Subcutaneous abdominal adipose tissue (tissue), 5 donors: ENCODE results near the gene TK1.

Experiments
- H3K27ac ChIP-seq: one replicate; pipeline ENCODE4 v1.7.0; 2013; ENCODE audit warnings: low read depth, mild to moderate bottlenecking, inconsistent platforms, low read length, moderate library complexity
- H3K27me3 ChIP-seq, 5 donors: one replicate each; pipeline ENCODE4 v1.7.0; 2013; ENCODE audit warnings: low read length in 5 of 5, inconsistent platforms in 1 of 5; ENCODE audit not compliant: control insufficient read depth in 5 of 5, insufficient read depth in 4 of 5
- H3K36me3 ChIP-seq, 5 donors: one replicate each; pipeline ENCODE4 v1.7.0; 2013; ENCODE audit warnings: low read length in 5 of 5; ENCODE audit not compliant: control insufficient read depth in 5 of 5, insufficient read depth in 5 of 5
- H3K4me1 ChIP-seq, 5 donors: one replicate each; pipeline ENCODE4 v1.7.0; 2013; ENCODE audit warnings: low read length in 5 of 5, mild to moderate bottlenecking in 3 of 5, moderate library complexity in 1 of 5; ENCODE audit not compliant: control insufficient read depth in 5 of 5, insufficient read depth in 5 of 5
- H3K4me3 ChIP-seq, 5 donors: one replicate each; pipeline ENCODE4 v1.7.0; 2013; ENCODE audit warnings: low read length in 5 of 5, low read depth in 1 of 5
- H3K9ac ChIP-seq, 5 donors: one replicate each; pipeline ENCODE4 v1.7.0; 2013; ENCODE audit warnings: low read length in 5 of 5, mild to moderate bottlenecking in 4 of 5, moderate library complexity in 3 of 5
- H3K9me3 ChIP-seq, 5 donors: one replicate each; pipeline ENCODE4 v1.7.0; 2013; ENCODE audit warnings: low read length in 5 of 5; ENCODE audit not compliant: control insufficient read depth in 5 of 5
- donor health status: healthy.
- donor health status: healthy.
- donor health status: healthy.
- donor health status: healthy.
- donor health status: healthy.

The TK1 gene

GRCh38 chr17:78129351-78130089 lies 57.3 kb downstream of the TK1 start:
- Histone ChIP-seq H3K4me3 (peak overlapping the region in 2 of 5 donors; percentile 77 to 81), H3K9ac (no peak overlapping the region), H3K27ac (peak overlapping the region; percentile 46), H3K27me3 (peaks cover 0 to 12% (median 0%) of the 10 kb centered on the region in 5 donors), H3K4me1 (peaks cover 12 to 93% (median 83%) of the 10 kb centered on the region in 5 donors), H3K9me3 (no peaks in the 10 kb centered on the region), H3K36me3 (peaks cover 0 to 18% (median 6%) of the 10 kb centered on the region in 5 donors)

DNA sequence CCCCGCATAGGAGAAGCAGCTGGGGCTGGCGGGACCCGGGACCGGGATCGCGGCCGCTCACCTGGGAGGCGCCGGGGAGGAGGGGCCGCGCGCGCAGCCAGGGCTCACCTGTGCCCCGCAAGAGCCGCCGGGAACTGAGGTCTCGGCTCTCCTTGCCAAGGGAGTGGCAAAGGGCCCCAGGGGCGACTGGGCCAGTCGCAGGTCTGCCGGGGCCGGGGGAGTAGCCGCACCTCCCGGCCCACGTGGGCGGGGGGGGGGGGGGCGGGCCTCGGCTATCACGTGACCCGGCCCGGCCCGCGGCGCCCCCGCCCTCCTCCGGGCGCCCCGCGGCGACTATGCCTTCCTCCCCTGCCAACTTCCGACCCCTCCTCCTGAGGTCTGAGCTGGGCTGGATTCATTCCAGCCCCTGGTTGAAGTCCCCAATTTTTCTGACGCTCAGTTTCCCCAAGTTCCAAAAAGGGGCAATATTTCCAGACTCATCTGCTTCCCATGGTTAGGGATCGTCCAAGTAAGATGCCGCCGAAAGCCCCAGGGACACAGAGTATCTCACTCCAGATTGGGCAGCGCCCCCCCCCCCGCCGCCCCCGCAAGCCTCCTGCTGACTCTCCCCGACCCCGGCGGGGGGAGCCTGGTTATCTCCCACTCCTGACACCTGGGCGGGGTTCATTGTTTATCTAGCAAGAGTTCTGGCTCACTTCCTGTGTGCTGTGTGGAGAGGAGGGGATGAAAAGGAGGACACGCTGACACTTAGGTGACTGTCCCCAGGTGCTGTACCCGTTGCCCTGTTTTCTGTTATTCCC lies 58.1 kb downstream of the TK1 start, which contains the start of gene TMC6:
TMC6 (minus strand) TSS at position 205 of the 800 bp plus-strand sequence. CDS start 1,923 bp downstream, outside the sequence.
- peak within 1 kb of the TSS; percentile 84 for H3K27ac ChIP-seq
- peaks cover 7 to 93% (median 83%) of the 10 kb centered on the region in 5 donors for H3K4me1 ChIP-seq
- H3K9me3 ChIP-seq: no peaks in the 10 kb centered on the region
- H3K4me3 ChIP-seq: peak within 1 kb of the TSS; percentile 40 to 81 (median 74)
- peaks cover 0 to 26% (median 12%) of the 10 kb centered on the region in 5 donors for H3K36me3 ChIP-seq
- H3K9ac ChIP-seq: peak within 1 kb of the TSS in 4 of 5 donors; percentile 79 to 86 (median 82)
- peaks cover 0 to 12% (median 0%) of the 10 kb centered on the region in 5 donors for H3K27me3 ChIP-seq

GRCh38 chr17:78127888-78128550 lies 58.8 kb downstream of the TK1 start:
- no peaks in the 10 kb centered on the region for H3K9me3 ChIP-seq
- H3K9ac ChIP-seq: peak overlapping the region in 4 of 5 donors; percentile 79 to 86 (median 82)
- H3K27me3 ChIP-seq: peaks cover 0 to 12% (median 0%) of the 10 kb centered on the region in 5 donors
- peaks cover 7 to 86% (median 78%) of the 10 kb centered on the region in 5 donors for H3K4me1 ChIP-seq
- peak overlapping the region; percentile 84 for H3K27ac ChIP-seq
- peak overlapping the region in 4 of 5 donors; percentile 68 to 81 (median 76) for H3K4me3 ChIP-seq
- peaks cover 0 to 33% (median 19%) of the 10 kb centered on the region in 5 donors for H3K36me3 ChIP-seq

GRCh38 chr17:78127239-78127887 lies 59.5 kb downstream of the TK1 start:
- Histone ChIP-seq H3K4me3 (peak overlapping the region; percentile 50 to 81 (median 70)), H3K27me3 (peaks cover 0 to 12% (median 0%) of the 10 kb centered on the region in 5 donors), H3K36me3 (peaks cover 0 to 40% (median 25%) of the 10 kb centered on the region in 5 donors), H3K27ac (peak overlapping the region; percentile 84), H3K9me3 (no peaks in the 10 kb centered on the region), H3K4me1 (peaks cover 7 to 86% (median 73%) of the 10 kb centered on the region in 5 donors), H3K9ac (peak overlapping the region in 4 of 5 donors; percentile 79 to 86 (median 82))

DNA sequence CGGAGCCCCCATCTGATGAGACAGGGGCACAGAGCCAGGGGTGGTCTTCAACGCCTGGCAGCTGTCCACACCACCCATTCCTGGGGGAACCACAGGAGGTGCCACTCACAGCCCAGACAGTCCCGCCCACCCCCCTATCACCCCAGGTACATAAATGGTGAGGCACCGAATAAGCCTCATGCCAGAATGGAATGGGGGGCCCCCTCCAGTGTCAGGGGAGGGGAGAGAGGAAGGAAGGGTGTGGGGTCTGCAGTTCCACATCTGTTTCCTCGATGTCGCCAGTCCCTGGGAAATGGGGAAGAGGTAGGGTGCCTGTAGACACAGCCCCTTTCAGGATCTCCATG lies 60.0 kb downstream of the TK1 start:
- peak overlapping the region; percentile 26 to 81 (median 68) for H3K4me3 ChIP-seq
- H3K4me1 ChIP-seq: peaks cover 7 to 87% (median 71%) of the 10 kb centered on the region in 5 donors
- H3K27ac ChIP-seq: peak overlapping the region; percentile 84
- peaks cover 0 to 45% (median 30%) of the 10 kb centered on the region in 5 donors for H3K36me3 ChIP-seq
- no peaks in the 10 kb centered on the region for H3K9me3 ChIP-seq
- peak overlapping the region in 4 of 5 donors; percentile 79 to 86 (median 82) for H3K9ac ChIP-seq
- H3K27me3 ChIP-seq: peaks cover 0 to 12% (median 0%) of the 10 kb centered on the region in 5 donors

GRCh38 chr17:78125976-78126894 lies 60.6 kb downstream of the TK1 start:
- peak overlapping the region in 2 of 5 donors; percentile 30 to 83 for H3K9ac ChIP-seq
- H3K27me3 ChIP-seq: peaks cover 0 to 11% (median 0%) of the 10 kb centered on the region in 5 donors
- peak overlapping the region in 3 of 5 donors; percentile 11 to 81 (median 77) for H3K4me3 ChIP-seq
- peaks cover 7 to 88% (median 72%) of the 10 kb centered on the region in 5 donors for H3K4me1 ChIP-seq
- H3K27ac ChIP-seq: peak overlapping the region; percentile 84
- no peaks in the 10 kb centered on the region for H3K9me3 ChIP-seq
- peaks cover 0 to 51% (median 36%) of the 10 kb centered on the region in 5 donors for H3K36me3 ChIP-seq

DNA sequence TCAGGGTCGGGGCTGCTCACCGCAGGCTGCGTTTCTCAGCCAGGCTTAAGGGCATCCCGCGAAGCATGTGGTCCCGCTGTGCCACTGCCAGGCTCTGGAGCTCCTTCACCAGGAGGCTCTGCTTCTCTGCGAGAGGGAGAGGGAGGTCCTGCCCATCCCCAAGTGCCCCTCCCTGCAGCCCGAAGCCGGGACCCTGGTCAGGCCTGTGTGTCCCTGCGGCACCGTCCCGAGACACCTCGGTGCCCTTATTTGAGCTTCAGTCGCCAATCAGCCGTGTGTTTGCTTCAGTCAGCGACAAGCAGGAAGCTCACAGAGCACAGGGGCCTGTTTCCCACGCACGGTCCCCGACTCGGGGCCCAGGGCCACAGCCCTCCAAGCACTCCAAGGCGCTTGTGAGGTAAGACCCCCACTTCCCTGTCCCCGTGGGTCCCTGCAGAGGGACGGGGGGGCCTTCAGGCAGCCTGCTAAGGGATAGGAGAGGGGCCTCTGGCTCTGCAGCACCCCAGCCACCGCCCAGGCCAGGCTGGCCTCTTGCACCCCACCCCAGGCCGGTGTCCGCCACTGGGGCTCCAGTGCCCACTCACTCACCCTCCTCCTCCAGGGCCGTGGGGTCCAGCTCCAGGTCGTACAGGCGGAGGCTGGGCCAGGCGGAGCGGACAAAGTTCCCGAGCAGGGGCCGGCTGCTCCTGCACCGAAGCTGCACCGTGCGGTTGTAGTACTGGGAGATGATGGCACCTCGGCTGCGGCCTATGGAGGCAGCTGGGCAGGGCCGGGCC lies 61.5 kb downstream of the TK1 start:
- Histone ChIP-seq H3K27ac (no peak overlapping the region), H3K9ac (peak overlapping the region in 2 of 5 donors; percentile 17 to 30), H3K4me1 (peaks cover 5 to 79% (median 63%) of the 10 kb centered on the region in 5 donors), H3K27me3 (peaks cover 0 to 2% (median 0%) of the 10 kb centered on the region in 5 donors), H3K9me3 (no peaks in the 10 kb centered on the region), H3K36me3 (peaks cover 0 to 60% (median 44%) of the 10 kb centered on the region in 5 donors), H3K4me3 (peak overlapping the region in 2 of 5 donors; percentile 77 to 81)

- H3K27me3 ChIP-seq: no peaks in the 10 kb centered on the region
- H3K9me3 ChIP-seq: no peaks in the 10 kb centered on the region
- peaks cover 0 to 64% (median 45%) of the 10 kb centered on the region in 5 donors for H3K36me3 ChIP-seq
- peak overlapping the region in 1 of 5 donors; percentile 81 for H3K4me3 ChIP-seq
- no peak overlapping the region for H3K27ac ChIP-seq
- peaks cover 5 to 74% (median 58%) of the 10 kb centered on the region in 5 donors for H3K4me1 ChIP-seq
- no peak overlapping the region for H3K9ac ChIP-seq
Measured at GRCh38 chr17:78124836-78125137, 62.1 kb downstream of the TK1 start.
